HG03354 (cell line): ENCODE results near the gene GRM7.

ENCODE experiments used
- ATAC-seq: cut with Tn5 transposase; IDR thresholded peaks from one replicate; pipeline ENCODE4 v1.9.1; 2021; ENCODE audit warnings: mild to moderate bottlenecking; ENCODE audit not compliant: unreplicated experiment, poor library complexity, severe bottlenecking

Gene GRM7

GRCh38 chr3:7788881-7789280, 928.0 kb downstream of the GRM7 start:
- ATAC-seq, result no peak

- no peak for ATAC-seq
Observed at GRCh38 chr3:7789324-7789723, 928.4 kb downstream of the GRM7 start.

GRCh38 chr3:7790141-7790540, 929.2 kb downstream of the GRM7 start:
- no peak for ATAC-seq
